LNCAP (cell line): ENCODE results near the gene AGBL1.

Source experiments
- TF ChIP-seq, protein P1 (sequence below): fragments of 450-650 bp; IDR thresholded peaks from 2 replicates; pipeline ENCODE4 v1.5.1; 2017; ENCODE audit warnings: mild to moderate bottlenecking

Gene AGBL1

DNA sequence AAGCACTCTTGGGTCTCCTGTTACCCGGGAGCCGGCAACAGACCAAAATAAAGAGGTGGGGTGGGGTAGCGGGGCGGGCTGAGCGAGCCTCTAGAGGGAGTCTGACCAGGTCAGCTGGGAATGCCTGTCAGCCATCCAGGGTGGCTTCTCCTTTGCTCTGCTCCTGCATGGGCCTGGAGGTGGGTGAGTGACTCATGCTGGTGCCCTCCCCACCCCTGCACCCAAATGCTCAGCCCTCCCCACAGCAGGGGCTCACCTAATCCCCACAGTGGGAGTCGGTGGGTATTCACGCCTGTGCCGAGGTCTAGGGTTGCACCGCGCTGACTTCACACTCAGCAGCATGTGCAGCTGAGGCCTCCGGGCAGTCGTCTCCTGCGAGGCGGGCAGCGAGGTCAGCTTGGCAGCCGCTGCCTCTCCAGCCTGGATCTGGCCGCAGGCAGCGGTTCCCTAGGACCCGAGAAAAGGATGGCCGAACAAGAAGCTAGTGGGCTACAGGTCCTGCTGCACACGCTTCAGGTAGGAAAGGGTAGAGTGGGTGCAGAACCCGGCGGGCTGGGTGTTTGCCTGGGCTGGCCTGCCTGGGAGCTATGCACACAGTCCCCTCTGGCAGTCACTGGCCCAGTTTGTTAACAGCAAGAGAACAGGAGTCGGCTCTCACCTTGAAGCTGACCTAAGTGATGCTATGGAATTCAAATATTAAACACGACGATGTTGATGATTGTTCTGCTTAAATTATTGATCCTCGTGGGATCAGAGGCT is at the start of gene AGBL1:
Gene AGBL1, plus strand, starts transcription at position 364 of the 759 bp plus-strand sequence.
- TF ChIP-seq, protein P1, sequence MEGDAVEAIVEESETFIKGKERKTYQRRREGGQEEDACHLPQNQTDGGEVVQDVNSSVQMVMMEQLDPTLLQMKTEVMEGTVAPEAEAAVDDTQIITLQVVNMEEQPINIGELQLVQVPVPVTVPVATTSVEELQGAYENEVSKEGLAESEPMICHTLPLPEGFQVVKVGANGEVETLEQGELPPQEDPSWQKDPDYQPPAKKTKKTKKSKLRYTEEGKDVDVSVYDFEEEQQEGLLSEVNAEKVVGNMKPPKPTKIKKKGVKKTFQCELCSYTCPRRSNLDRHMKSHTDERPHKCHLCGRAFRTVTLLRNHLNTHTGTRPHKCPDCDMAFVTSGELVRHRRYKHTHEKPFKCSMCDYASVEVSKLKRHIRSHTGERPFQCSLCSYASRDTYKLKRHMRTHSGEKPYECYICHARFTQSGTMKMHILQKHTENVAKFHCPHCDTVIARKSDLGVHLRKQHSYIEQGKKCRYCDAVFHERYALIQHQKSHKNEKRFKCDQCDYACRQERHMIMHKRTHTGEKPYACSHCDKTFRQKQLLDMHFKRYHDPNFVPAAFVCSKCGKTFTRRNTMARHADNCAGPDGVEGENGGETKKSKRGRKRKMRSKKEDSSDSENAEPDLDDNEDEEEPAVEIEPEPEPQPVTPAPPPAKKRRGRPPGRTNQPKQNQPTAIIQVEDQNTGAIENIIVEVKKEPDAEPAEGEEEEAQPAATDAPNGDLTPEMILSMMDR: no peak

DNA sequence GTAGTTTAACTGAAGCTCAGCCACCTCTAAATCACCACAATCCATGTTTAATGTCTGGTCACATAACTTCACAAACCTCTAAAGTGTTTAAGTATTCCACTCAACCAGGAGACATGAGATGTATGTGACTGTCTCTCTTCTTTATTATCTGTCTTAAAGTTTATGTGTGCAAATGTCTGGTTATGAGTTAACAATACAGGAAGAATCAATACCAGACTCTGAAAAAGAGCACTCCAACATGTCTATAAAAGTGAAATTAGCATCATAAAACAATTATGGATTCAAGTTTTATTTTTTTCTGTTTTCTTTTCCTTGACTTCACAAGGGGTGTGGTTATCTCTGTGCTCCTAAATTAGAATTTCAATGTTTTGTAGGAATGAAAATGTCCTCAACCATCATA is 44.8 kb upstream of the AGBL1 start:
- TF ChIP-seq, protein P1: no peak

DNA sequence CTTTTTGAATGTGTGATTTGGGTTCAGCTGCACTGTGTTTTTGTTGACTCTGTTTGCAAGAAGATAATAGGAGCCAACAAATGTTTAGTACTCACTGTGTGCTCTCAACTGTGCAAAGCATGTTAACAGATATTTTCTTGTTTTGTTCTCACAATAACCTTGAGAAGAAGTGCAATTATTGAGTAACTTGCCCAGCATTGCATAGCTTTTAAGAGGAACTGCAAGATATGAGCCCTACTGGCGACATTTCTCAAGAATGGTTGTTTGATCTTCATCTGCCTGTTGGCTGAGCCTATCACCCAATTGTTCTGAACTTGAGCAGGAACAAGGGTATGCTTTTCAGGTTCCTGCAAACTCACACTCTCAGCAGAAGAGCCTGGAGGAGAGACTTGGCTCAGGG is 43.4 kb upstream of the AGBL1 start:
- TF ChIP-seq, protein P1: no peak

DNA sequence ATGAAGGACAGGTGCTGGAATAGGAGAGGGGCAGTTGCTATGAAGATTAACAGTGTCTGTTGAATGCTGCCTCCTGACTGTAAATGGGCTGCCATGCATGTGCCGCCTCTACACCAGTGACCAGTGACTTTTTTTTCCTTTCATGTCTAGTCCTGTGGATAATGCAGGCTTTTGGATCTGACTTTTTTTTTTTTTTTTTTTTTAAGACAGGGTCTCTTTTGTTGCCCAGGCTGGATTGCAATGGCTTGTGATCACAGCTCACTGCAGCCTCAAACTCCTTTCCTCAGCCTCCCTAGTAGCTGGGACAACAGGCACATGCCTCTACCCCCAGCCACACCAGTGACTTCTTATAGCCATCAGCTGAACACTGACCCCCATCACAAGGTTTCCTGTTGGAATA is 41.2 kb upstream of the AGBL1 start:
- TF ChIP-seq, protein P1: no peak

- TF ChIP-seq, protein P1: no peak
These were observed 39.2 kb upstream of the AGBL1 start for GRCh38 chr15:86040356-86041033.

DNA sequence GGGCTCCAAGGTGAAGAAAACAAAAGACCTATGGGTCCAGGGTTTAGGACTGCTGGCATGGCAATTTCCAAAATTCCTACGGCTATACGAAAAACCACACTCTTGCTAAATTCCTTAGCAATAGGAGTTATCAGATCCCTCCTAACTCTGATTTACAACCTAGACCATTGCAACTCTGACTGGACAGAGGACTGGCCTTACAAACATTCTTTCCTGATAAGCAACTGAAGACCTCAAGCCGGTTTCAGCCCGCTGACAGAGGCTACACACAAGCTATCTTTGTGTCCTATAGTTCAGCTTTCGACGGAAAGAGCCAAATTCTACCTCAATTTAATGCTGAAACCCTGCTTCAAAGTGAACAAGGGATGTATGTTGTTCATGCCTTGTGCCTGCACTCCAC is 38.3 kb upstream of the AGBL1 start:
- TF ChIP-seq, protein P1: no peak

DNA sequence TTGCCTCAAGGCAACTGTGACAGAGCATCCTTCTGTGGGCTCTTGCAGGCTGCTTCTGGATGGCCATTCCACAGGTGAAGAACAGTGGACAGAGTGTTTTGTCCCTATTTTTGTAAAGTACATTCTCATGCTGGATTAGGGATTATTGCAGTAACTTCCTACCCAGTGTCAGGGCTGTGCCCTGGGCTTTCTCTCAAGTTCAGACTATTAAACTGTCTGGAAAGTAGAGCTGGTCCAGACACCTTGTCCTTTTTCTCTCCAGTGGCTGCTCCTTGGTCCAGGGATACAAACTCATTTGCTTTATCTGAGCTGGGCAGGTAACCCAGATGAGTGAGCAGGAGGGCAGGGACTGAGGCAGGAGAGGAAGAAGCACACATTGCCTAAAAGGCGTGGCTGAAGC is 37.4 kb upstream of the AGBL1 start:
- TF ChIP-seq, protein P1: no peak
